HTERT RPE-1 (cell line): ENCODE measurements around the gene CCDC97.
"Not testable (repeated sequence)": the region's sequence is repeated elsewhere in the genome, so short reads cannot be mapped to it uniquely, and the experiment has no call there.

Source experiments
- in situ Hi-C: fragments of 300-500 bp; cut with MboI; formaldehyde crosslinking; loops from 4 replicates; pipeline ENCODE4 v1.14.3; 2020; ENCODE audit warnings: low sequenced_read_pairs

Gene CCDC97

GRCh38 chr19:41330946-41331678 is 21.1 kb downstream of the CCDC97 start:
- in situ Hi-C loops = no loop called here

GRCh38 chr19:41332000-41332399 is 22.0 kb downstream of the CCDC97 start:
- in situ Hi-C loops = no loop called here

- in situ Hi-C loops = no loop called here
Measured at GRCh38 chr19:41332468-41332867, 22.5 kb downstream of the CCDC97 start.

- in situ Hi-C loops = no loop called here
Measured at GRCh38 chr19:41334793-41335192, 24.8 kb downstream of the CCDC97 start.

GRCh38 chr19:41335467-41335866 is 25.5 kb downstream of the CCDC97 start:
- in situ Hi-C loops = no loop called here

- in situ Hi-C loops = no loop called here
Measured at GRCh38 chr19:41339936-41340335, 30.0 kb downstream of the CCDC97 start.

GRCh38 chr19:41341669-41342490 is 31.9 kb downstream of the CCDC97 start:
- in situ Hi-C loops = no loop called here

- in situ Hi-C loops = no loop called here
Measured at GRCh38 chr19:41344162-41344561, 34.2 kb downstream of the CCDC97 start.

- in situ Hi-C loops = not testable (repeated sequence)
Measured at GRCh38 chr19:41346916-41347315, 36.9 kb downstream of the CCDC97 start.

GRCh38 chr19:41350735-41351338 is 40.9 kb downstream of the CCDC97 start:
- in situ Hi-C loops = no loop called here

- in situ Hi-C loops = no loop called here
Measured at GRCh38 chr19:41351339-41352245, 41.6 kb downstream of the CCDC97 start.

GRCh38 chr19:41352279-41352608 is 42.3 kb downstream of the CCDC97 start:
- in situ Hi-C loops = no loop called here

GRCh38 chr19:41352609-41353465 is 42.9 kb downstream of the CCDC97 start:
- in situ Hi-C loops = no loop called here

GRCh38 chr19:41353466-41354342 is 43.7 kb downstream of the CCDC97 start, which contains the start of gene TGFB1:
Gene TGFB1 (minus strand): TSS chr19:41353922. CDS start chr19:41353044, 878 bp downstream.
- in situ Hi-C loops = no loop called here

GRCh38 chr19:41354343-41354953 is 44.5 kb downstream of the CCDC97 start:
- in situ Hi-C loops = no loop called here

- in situ Hi-C loops = no loop called here
Measured at GRCh38 chr19:41355035-41355434, 45.1 kb downstream of the CCDC97 start.

GRCh38 chr19:41355802-41356201 is 45.8 kb downstream of the CCDC97 start:
- in situ Hi-C loops = no loop called here

GRCh38 chr19:41356984-41357739 is 47.2 kb downstream of the CCDC97 start:
- in situ Hi-C loops = no loop called here
